ENCODE data around the gene LIN54. TPM values are rescaled to one million over a fixed set of nuclear protein-coding genes. Genes with fewer than 3 reads are reported as not detected.

Gene LIN54
- polyA plus RNA-seq, 1 donor (not counting 4 experiments of a cell fraction or from before 2014, with no cell fraction given), result 8.1 TPM

DNA sequence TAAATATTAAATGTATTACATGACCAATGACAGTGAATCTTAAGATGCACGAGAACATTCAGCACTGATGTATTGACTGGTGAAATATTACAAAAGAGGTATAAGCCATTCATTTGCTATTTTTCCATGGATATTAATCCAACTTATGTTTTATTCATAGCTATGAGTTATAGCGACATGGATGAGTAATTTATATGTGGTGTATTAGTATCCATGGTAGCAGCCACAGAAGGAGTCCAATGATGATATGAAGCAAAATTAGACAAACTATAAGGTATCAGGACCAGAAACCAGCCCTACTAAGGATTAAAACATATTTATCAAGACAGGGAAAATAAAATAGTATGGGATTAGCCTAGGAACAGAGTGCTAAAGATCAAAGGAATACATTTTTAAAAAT, 59.4 kb downstream of the LIN54 start:
- no peak overlapping the region for H3K4me3 ChIP-seq (ENCODE audit: control insufficient read depth in 2 of 3, extremely low read depth in 1 of 3, insufficient read depth in 2 of 3, low read depth in 1 of 3, low read length in 3 of 3)
- dilution Hi-C loops (cut with MboI; ENCODE audit: extremely low pct_ligation_motif_present, low sequenced_read_pairs), result no loop called here
- H3K9me3 ChIP-seq (ENCODE audit: control insufficient read depth, low read depth, low read length), result no peaks in the 10 kb centered on the region
- H3K27me3 ChIP-seq (ENCODE audit: control insufficient read depth, extremely low read depth, insufficient read depth, low read length), result no peaks in the 10 kb centered on the region
- H3K9ac ChIP-seq (ENCODE audit: control insufficient read depth, extremely low read depth, insufficient read depth, low read length), result no peak overlapping the region
- H4K20me1 ChIP-seq (ENCODE audit: control insufficient read depth, extremely low read depth, insufficient read depth, low read length), result no peaks in the 10 kb centered on the region
- no peak for DNase-seq (ENCODE audit: low read depth, low spot score)
- FAIRE-seq, result no peak
- peaks cover 0 to 4% of the 10 kb centered on the region in 2 experiments for H3K36me3 ChIP-seq (ENCODE audit: control insufficient read depth in 2 of 2, extremely low read depth in 1 of 2, insufficient read depth in 2 of 2, low read length in 2 of 2)
- TF ChIP-seq CTCF (optimal IDR thresholded peaks at IDR 0.05 in 1 of 3, IDR thresholded peaks at IDR 0.05 in 1 of 3, conservative IDR thresholded peaks at IDR 0.05 in 1 of 3; ENCODE audit: extremely low read depth in 1 of 3, insufficient read depth in 2 of 3, low read length in 3 of 3), result no peak
- TF ChIP-seq EZH2 (IDR thresholded peaks at IDR 0.05; ENCODE audit: low read length), result no peak
- H3K79me2 ChIP-seq (ENCODE audit: control insufficient read depth, insufficient read depth, low read length), result no peaks in the 10 kb centered on the region
- H2AFZ ChIP-seq (ENCODE audit: control insufficient read depth, low read length), result no peak overlapping the region
- no peaks in the 10 kb centered on the region for H3K4me1 ChIP-seq (ENCODE audit: control insufficient read depth, extremely low read depth, insufficient read depth, low read length)
- H3K9me1 ChIP-seq (ENCODE audit: control insufficient read depth, extremely low read depth, insufficient read depth, low read length), result no peaks in the 10 kb centered on the region
- no peak overlapping the region for H3K27ac ChIP-seq (ENCODE audit: control insufficient read depth, insufficient read depth, low read length)
- H3K4me2 ChIP-seq (ENCODE audit: control insufficient read depth, extremely low read depth, insufficient read depth, low read depth, low read length), result no peak overlapping the region

DNA sequence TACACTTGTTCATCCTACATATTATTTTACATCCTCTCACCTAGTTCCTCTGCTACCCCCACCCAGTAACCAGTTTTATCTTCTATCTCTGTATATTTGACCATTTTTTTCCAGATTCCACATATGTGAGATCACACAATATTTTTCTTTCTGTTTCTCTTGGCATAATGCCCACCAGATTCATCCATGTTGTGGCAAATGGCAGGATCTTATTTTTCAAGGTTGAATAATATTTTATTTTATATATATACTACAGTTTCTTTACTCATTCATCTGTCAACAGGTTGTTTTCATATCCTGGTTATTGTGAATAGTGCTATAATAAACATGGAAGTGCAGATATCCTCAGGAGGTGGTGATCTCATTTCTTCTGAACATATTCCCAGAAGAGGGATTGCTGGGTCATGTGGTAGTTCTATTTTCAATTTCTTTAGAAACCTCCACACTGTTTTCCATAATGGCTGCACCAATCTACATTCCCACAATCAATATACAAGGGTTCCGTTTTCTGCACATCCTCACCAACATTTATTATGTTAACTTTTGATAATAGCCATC, 61.9 kb downstream of the LIN54 start:
- Histone ChIP-seq H3K27ac (ENCODE audit: control insufficient read depth, insufficient read depth, low read length) (no peak overlapping the region), H3K4me1 (ENCODE audit: control insufficient read depth, extremely low read depth, insufficient read depth, low read length) (no peaks in the 10 kb centered on the region), H3K9me1 (ENCODE audit: control insufficient read depth, extremely low read depth, insufficient read depth, low read length) (no peaks in the 10 kb centered on the region), H3K4me3 (ENCODE audit: control insufficient read depth in 2 of 3, extremely low read depth in 1 of 3, insufficient read depth in 2 of 3, low read depth in 1 of 3, low read length in 3 of 3) (no peak overlapping the region), H3K9me3 (ENCODE audit: control insufficient read depth, low read depth, low read length) (no peaks in the 10 kb centered on the region), H3K9ac (ENCODE audit: control insufficient read depth, extremely low read depth, insufficient read depth, low read length) (no peak overlapping the region), H4K20me1 (ENCODE audit: control insufficient read depth, extremely low read depth, insufficient read depth, low read length) (no peaks in the 10 kb centered on the region), H3K36me3 (ENCODE audit: control insufficient read depth in 2 of 2, extremely low read depth in 1 of 2, insufficient read depth in 2 of 2, low read length in 2 of 2) (no peaks in the 10 kb centered on the region), H3K27me3 (ENCODE audit: control insufficient read depth, extremely low read depth, insufficient read depth, low read length) (no peaks in the 10 kb centered on the region), H3K4me2 (ENCODE audit: control insufficient read depth, extremely low read depth, insufficient read depth, low read depth, low read length) (no peak overlapping the region), H3K79me2 (ENCODE audit: control insufficient read depth, insufficient read depth, low read length) (no peaks in the 10 kb centered on the region), H2AFZ (ENCODE audit: control insufficient read depth, low read length) (no peak overlapping the region)
- no peak for FAIRE-seq
- no peak for TF ChIP-seq CTCF (optimal IDR thresholded peaks at IDR 0.05 in 1 of 3, IDR thresholded peaks at IDR 0.05 in 1 of 3, conservative IDR thresholded peaks at IDR 0.05 in 1 of 3; ENCODE audit: extremely low read depth in 1 of 3, insufficient read depth in 2 of 3, low read length in 3 of 3)
- TF ChIP-seq EZH2 (IDR thresholded peaks at IDR 0.05; ENCODE audit: low read length), result no peak
- DNase-seq (ENCODE audit: low read depth, low spot score), result no peak
- dilution Hi-C loops (cut with MboI; ENCODE audit: extremely low pct_ligation_motif_present, low sequenced_read_pairs), result no loop called here
